Fibroblast of skin of abdomen (primary cell): ENCODE data around the gene ZNF678. TPM values are rescaled to one million over a fixed set of nuclear protein-coding genes. Genes with fewer than 3 reads are reported as not detected.

Source experiments
- DNase-seq: peaks from one replicate; pipeline ENCODE4 v3.0.0-alpha.2; 2013
- polyA plus RNA-seq, 2 experiments: library from polyadenylated mRNA; unstranded; fragments of 120-200 nt; gene quantifications; one replicate each; pipeline ENCODE4 v1.2.1, GENCODE V29; 2013; ENCODE audit not compliant: insufficient read length in 2 of 2

ZNF678 gene
- 2.7 TPM for polyA plus RNA-seq (2013, experiment 1 of 2; ENCODE audit: insufficient read length)
- 1.9 TPM for polyA plus RNA-seq (2013, experiment 2 of 2; ENCODE audit: insufficient read length)

DNA sequence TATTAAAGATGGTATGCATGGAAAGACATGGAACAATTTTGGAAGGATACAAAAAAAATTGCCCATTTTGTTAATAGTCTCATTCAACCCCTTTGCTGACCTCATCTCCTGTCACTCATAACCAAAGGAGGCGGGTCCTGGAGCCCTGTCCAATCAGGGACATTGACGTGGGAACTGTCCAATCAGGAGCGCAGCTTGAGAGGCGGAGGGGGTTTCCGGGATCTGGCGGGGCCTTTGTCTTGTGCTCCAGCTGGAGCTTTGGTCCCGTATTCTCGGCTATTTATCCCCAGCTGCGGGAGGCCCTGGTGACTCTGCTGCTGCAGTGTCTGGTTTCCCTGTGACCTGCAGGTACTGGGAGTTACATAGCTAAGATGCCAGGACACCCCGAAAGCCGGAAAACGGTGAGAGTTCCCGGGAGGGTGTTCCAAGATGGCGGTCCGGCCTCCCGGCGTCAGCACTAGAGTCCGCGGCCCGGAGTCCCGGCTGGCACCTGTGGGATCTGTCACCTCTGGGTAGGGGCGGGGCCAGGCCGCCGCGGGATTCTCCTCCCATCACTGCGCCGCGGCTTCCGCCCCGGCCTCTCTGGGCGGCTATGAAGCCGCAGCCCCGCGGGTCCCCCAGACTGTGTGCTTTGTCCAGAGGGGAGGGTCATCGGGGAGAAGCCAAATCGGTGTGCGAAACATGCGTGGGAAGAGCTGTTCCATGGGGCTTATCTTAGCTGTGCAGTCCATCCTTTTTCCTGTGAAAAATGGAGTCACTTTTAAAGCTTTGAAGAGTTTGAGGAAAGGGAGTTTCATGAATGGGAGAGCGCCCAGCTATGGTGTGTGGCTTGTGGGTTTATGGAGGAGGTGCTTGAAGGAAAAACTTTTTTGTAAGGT is at the start of gene ZNF678:
Gene ZNF678, plus strand, starts transcription at position 233 of the 878 bp plus-strand sequence. CDS start 87,436 bp downstream, outside the sequence.
- DNase-seq, result peak; percentile 92

DNA sequence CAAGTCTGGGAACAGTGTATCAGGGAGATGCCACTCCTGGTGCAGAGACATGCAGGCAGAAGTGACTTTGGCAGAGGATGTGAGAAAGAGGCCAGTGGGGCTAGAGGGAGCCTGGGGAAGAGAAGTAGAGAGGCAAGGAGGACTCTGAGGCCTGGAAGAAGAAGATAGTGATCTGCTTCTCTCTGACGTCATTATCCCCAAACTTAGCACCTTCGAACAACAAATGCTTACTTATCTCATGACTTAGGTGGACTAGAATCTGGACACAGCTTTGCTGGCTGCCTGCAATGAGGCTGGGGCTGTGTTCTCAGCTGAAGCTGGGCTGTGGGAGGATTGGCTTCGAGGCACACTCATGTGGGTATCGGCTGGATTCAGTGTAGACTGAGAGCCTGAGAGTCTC is 44.5 kb upstream of the ZNF678 start:
- no peak for DNase-seq

DNA sequence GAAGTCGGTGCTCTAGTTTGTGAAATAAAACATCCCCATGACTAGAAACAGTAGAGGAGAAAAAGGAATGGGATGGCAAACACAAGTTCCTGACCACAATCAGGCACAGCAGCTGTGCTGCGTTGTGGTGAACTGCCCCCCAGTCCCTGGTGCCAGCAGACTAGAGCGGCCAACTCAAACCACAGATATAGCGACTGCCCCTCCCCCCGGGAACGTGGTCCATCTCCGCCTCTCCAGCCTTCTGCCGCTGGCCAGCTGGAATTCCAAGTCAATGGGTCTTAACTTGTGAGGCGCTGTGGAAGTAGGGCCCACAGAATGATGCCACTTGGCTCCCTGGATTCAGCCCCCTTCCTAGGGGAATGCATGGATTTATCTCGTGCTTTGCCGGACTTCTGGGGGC is 41.6 kb upstream of the ZNF678 start:
- no peak for DNase-seq

DNA sequence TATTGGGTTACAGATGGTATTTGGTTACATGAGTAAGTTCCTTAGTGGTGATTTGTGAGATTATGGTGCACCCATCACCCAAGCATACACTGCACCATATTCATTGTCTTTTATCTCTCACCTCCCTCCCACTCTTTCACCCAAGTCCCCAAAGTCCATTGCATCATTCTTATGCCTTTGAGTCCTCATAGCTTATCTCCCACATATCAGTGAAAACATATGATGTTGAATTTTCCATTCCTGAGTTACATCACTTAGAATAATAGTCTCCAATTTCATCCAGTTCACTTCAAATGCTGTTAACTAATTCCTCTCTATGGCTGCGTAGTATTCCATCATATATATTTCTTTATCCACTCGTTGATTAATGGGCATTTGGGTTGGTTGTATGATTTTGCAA is 36.8 kb upstream of the ZNF678 start:
- DNase-seq, result no peak

DNA sequence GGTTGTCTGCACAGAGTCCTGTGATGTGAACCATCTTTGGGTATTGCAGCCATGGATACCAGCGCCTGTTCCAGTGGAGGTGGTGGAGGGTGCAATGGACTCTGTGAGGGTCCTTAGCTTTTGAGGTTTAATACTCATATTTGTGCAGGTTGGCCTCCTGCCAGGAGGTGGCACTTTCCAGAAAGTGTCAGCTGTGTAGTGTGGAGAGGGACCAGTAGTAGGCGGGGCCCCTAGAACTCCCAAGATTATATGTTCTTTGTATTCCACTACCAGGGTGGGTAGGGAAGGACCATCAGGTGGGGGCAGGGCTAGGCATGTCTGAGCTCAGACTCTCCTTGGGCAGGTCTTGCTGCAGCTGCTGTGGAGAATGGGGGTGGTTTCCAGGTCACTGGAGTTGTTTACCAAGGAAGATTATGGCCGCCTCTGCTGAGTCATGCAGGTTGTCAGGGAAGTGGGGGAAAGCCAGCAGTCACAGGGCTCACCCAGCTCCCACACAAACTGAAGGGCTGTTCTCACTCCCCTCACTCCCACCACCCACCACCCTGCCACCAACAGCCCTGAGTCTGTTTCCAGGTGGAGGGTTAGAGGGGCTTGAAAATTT is 31.2 kb upstream of the ZNF678 start:
- DNase-seq, result no peak

DNA sequence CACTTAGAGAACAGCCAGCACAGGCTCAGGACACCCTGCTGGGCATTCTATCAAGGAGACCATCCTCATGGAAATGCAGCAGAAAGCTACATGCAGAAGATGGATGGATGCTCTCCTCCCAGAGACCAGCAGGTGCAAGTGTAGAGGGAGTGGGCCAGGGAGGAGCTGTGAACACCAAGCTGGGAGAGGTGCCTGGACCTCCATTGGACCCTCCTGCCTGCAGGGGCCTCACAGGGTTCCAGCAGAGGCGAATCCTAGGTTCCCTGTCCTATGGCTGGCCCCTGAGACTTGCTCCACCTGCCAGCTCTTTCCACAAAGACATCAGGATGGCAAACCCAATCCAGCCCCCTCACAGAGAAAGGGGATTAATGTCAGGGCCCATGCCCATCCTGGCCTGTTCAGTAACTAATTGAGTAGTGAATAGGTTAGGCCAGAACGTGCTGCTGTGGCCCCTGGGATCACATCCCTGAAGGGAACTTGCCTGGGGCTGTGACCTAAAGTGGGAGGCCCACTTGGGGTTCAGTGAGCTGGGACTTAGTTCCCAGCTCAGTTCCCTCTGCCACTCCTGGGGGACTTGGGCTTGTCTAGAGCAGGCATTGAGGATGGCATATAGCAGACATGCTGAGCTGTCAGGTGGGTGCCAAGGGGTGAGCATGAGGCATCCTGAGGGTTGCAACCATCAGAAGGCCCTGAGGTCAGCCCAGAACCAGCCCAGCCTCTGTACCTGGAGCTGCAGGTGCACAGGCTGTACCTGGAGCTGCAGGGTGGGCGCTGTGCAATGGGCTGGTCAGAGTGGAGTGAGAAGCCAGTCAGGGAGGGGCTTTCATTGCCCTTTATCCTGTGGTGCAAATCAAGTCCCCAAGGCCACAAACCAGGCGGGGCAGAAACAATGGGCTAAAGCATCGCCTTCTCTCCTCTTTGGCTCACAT is 22.9 kb upstream of the ZNF678 start:
- DNase-seq, result no peak

DNA sequence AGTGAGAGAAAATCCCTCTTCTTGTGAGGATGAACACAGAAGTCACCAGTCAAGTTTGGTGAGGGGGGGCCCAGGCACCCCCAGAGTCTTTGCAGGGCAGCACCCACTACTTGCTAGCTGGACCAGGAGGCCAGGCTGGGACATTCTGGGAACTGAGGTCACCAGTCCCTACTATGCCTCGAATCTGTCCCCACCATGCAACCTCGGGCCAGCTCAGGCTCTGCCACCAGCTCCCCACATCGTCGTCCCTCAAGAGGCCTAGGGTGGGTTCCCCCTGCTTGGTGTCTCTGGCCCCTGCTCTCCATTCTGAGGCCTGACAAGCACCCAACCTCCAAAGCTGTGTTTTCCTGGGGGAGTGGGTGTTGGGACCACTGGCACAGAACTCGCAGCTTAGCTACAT is 22.2 kb upstream of the ZNF678 start:
- DNase-seq, result no peak

DNA sequence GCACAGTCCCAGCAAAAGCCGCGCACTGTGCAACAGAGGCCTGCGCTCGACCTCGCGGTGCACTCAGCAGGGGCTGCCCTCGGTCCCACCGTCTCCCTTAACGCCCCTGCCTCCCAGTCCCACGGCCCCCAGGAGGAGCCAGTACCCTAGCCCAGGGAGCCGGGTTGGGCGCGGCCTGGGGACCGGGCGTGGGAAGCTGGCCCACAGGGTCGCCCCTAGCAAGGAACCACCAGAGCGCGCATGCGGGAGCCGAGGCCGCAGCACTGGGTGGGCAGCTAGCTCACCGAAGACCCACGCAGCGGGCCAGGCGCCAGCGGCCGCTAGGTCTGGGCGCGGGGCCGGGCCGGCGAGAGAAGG is 21.6 kb upstream of the ZNF678 start:
- DNase-seq, result no peak

DNA sequence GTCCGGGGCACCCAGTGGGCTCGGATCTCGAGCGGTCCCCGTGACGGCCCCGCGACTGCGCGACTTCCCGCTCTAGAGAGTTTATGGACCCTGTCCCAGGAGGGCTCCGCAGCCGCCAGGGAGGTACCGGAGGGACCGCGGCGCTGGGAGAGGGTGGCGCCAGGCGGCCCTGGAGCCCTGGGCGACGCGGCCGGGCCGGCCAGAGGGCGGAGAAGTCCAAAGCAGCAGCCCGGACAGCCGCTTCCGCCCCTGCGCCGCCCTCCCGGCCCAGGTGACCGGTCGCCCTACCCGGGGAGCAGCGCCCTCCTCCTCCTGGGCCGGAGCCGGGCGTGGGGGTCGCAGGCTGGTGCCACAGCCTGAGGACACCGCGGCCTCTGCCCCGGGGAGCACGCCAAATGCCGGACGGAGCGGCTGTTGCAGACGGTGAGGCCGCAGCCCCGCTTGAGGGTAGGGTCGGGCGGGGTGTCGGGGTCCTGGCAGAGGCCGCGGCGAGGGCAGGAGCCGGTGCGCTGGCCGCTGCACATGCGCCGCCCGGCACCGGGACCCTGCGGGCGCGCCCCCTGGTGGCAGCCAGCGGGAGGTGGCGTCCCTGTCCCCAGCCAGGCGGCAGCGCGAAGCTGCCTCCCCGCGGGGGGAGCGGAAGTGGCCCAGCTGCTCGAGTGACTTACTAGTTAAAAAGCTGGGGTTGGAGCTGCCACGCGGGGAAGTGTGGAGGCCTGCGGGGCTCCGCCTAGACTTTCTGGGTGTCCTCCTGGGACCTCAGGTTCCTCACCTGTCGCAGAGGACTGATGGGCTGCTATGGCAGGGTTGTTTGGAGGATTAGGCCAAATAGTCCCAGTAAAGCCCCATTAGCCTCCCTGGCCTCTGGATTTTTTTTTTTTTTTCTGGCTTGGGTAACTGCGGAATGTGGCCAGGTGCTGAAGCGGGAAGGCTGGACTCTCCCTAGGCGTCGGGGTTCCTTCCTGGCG is 20.9 kb upstream of the ZNF678 start:
- peak; percentile 83 for DNase-seq

DNA sequence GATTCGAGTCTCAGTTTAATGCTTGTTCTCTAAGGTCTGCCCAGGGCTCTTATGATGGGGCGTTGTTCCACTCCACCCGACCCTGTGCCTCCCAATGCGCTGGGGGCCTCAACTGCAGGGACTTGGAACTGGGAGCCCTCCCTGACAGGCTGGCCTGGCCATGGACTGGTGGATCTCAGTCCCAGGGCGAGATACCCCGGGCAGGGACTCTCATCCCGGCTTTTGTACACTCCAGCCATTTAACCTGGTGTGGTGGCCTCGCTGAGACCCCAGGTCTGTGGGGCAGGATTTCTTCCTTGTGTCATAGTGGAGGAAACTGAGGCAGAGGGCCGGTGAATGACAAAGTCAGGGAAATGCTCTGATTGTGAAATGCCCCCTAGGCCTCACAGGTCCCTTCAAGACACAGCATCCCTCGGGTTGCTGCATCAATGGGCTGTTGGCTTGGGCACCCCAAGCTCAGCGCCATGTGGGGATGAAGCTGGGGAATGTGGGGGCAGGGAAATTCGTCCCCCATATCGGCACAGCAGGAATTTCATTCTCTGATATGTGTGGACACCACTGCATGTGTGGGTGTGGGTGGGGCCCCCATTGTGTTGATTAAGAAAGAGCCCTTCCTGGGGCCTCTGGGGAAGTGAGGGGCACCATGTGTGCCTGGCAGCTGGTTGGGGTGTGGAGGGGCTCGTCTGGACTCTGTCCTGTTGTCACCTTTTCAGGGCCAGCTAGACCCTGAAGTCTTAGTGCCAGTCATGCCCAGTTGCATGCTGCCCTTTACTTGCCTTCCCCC is 19.9 kb upstream of the ZNF678 start:
- DNase-seq, result no peak

DNA sequence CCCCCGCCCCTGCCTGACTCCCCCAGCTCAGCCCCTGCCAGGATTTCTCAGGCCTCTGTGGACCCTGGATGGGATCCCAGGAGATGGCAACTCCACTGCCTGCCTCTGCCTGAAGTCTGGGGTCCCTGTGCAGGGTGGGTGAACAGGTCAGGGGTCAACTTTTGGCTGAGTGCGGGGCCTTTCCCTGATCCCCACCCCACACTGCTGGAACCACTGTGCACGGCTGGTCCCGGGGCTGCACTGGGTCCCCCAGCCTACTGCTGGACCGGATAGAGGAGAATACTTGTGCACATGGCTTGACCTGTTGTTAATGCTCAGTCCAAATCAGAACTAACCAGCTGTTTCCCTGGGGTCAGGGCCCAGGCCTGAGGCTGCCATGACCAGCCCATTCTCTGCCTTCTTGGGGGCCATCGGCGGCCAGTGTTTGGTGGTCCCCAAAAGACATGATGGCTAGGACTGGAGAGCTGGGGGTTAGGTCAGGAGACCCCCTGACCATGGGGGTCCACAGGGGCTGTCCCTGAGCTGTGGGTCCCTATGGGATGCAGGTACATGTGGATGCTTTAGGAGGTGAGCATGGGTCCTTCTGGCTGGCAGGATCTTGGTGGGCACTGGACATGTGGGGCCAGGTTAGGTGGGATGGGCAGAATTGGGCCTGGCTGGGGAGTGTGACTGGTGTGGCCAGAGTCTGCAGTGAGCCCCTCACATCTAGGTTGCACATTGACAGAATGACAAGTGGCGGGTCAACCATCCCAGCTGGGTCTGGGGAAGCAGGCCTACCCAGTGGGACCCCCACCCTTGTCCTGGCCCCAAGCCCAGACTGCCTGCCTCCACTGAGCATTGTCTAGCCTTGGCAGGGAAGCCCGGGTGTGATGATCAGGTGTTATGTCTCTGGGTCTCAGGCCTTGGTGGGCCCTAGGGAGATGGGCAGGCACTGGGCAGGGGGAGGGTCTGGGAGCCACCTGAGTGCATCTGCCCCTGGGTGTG is 19.0 kb upstream of the ZNF678 start:
- DNase-seq, result no peak

DNA sequence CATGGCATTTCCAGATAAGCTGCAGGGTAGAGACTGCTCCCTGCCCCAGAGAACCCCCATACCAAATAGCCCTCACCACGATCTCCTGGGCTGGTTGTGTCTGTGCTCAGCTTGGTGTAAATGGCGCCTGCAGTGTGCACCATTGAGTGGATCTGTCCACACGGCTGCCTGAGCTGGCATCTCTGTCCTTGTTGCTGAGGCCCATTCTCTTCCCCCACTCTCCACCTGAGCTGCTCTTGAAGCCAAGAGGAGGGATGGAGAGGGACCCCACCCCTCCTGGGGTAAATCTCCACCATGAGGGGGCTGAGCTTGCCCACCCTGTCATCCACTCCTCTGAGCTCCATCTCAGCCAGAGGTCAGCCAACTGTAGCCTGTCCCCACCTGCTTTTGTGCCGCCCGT is 18.0 kb upstream of the ZNF678 start:
- no peak for DNase-seq

DNA sequence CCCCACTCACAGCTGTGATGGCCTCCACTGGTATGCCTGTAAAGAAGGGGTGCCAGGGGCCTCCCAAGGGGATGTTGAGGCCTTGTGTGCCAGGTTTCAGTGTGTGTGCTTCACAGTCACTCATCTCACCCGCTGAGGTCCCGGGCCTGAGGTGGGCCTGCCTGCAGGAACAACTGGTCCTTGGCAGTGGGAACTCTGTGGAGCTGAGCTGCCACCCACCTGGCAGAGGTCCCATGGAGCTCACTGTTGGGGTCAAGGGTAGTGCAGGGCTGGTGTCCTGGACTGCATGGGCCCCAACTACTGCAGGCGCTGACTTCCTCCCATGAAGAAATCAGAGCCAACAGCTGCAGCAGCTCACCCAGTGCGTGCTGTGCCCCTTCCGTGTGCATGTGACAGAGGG is 17.3 kb upstream of the ZNF678 start:
- no peak for DNase-seq

DNA sequence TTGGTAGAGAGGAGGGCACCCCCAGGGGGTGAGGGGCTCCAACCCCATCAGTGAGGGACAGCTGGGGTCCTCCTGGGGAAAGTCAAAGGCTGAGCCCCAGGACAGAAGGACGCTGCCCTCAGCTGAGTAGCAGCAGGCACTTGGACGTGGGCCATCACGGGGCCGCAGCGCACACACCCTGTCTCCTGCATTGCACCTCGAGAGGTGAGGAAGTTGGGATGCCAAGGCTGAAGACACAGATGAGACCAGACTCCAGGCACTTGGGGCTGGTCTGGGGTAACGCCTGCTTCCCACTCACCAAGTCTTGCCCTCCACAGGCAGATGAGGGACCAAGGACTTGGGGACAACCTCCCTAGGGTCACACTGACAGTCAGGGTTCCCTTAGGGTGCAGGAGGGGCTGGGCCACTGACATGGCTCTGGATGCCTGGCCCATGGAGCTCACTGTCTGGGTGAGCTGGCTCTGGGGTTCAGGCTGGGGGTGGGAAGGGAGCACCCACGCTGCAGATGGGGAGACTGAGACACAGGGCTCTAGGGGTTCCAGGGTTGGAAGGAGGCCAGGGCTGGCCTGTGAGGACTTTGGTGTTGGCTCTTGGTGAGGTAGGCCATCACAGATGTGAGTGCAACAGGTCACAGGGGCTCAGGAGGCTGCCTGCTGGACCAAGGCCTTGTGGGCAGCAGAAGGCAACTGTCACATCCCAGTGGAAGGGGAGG is 16.6 kb upstream of the ZNF678 start:
- no peak for DNase-seq

DNA sequence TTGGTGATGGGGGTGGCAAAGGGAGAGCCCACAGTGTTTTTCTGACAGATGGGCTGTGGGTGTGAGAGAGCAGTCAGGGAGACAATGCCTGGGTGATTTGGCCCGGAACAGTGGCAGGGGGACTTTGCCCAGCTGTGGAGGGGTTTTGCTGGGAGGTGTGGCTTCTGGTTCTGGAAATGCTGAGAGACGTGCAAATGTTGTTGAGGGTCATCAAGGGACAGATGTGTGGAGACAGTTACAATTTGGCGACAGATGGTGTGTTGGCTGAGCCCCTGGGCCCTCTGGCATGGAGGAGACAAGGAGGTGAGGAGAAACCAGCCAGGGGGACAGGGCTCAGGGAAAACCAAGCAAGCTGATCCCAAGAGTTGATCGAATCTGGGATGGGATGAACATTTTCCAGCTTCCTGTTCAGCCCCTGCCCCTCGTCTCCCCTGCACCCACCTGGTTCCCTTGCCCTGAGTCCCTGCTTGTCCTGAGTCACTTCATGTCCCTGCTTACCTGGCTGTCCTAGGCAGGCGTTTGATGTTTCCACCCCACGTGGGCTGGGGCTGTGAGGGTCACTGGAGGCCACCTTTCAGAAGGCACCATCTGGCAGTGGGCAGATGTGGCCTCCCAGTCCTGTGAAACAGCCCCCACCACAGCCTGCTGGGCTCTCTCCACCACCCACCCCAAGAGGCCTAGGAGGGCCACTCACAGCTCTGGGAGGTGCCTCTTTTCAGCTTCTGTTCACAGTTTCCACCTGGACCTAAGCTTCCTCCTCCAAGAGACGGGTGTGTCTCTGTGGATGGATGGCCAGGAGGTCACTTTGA is 15.8 kb upstream of the ZNF678 start:
- DNase-seq, result no peak

DNA sequence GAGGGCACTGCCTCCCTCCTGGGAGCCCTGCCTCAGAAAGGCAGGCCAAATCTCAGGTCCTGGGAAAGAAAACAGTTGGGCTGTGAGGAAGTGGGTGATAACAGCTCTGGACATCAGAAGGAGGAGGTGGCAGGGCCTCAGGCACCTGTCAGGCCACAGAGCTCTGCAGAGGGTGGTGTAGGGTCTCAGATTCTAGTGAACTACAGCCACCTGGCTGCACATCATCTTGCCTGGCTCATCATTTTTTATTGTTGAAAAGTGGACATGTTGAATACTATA is 15.3 kb upstream of the ZNF678 start:
- DNase-seq, result no peak

DNA sequence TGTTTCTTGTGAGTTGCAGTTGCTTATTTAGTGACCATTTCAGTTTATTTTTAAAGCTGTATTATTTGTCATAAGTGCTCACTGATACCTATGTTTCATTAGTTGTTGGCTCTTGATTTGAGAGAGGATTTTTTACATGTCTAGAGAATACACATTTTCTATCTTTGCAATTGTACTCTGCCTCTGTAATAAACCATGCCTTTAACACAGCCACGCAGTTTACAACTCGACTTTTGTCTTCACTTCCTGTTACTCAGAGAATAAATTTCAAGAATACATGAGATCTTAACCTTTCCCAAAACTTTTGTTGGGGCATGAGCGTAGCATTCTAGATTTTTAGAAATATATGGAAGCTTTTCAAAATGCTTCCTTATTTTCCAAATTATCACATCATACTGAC is 14.9 kb upstream of the ZNF678 start:
- DNase-seq, result no peak

DNA sequence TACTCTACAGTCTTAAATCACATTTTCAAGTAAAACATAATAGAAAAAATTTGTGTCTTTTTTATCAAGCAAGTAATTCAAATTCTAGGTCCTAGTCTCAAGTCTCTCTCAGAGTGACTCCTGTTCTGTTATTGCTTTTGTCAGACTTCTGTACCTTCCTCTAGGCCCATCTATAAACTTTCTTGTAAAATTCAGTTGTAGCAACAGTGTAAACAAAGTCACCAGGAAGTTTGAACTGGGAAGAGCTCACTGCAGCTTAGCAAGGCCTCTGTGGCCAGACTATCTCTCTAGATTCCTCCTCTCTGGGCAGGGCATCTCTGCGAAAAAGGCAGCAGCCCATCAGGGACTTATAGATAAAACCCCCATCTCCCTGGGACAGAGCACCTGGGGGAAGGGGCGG is 13.5 kb upstream of the ZNF678 start:
- DNase-seq, result no peak
